ENCODE measurements around the gene PRR13. TPM values are rescaled to one million over a fixed set of nuclear protein-coding genes. Genes with fewer than 3 reads are reported as not detected.

PRR13 gene
- total and polyA plus RNA-seq, 7 experiments from 2014 or later: 147 to 529 (median 207) TPM

GRCh38 chr12:53483979-53484377 is 42.4 kb downstream of the PRR13 start:
- CTCF ChIA-PET: interaction anchor here (0.9 to 1.3 kb wide), 2 partner anchors 10 to 25 kb away, joined by 3 to 4 read pairs; no protein-coding TSS in a partner anchor
- Histone ChIP-seq H3K4me3 (ENCODE audit: low read length) (no peak overlapping the region), H3K27ac (ENCODE audit: low read depth, low read length) (no peak overlapping the region), H3K4me1 (ENCODE audit: control insufficient read depth in 2 of 2, insufficient read depth in 2 of 2, low read length in 2 of 2) (no peaks in the 10 kb centered on the region), H3K9me3 (ENCODE audit: control insufficient read depth in 2 of 3, low read length in 3 of 3) (no peaks in the 10 kb centered on the region), H3K36me3 (ENCODE audit: control insufficient read depth in 2 of 3, insufficient read depth in 3 of 3, low read length in 3 of 3) (peaks cover 8 to 82% (median 11%) of the 10 kb centered on the region in 3 experiments), H3K27me3 (ENCODE audit: control insufficient read depth in 2 of 2, insufficient read depth in 2 of 2, low read length in 2 of 2) (no peaks in the 10 kb centered on the region)
- DNase-seq (no peak), ATAC-seq (no peak)
- Mint-ChIP-seq H3K4me3 (no peak overlapping the region), H3K27ac (peak overlapping the region in 5 of 9 donors; percentile 19 to 87 (median 51)), H3K9me3 (no peaks in the 10 kb centered on the region), H3K27me3 (no peaks in the 10 kb centered on the region), H3K36me3 (peaks cover 0 to 28% (median 4%) of the 10 kb centered on the region in 5 donors), H3K4me1 (peaks cover 0 to 10% (median 7%) of the 10 kb centered on the region in 7 donors)
- intact Hi-C loops (cut with micrococcal nuclease): no loop called here
- POLR2A ChIA-PET: interaction anchor here (0.6 to 5.4 kb wide), 3 partner anchors 11 to 31 kb away, joined by 3 to 47 read pairs (median 3); partner anchors contain the start of genes MAP3K12 and TARBP2

GRCh38 chr12:53484686-53485575 is 43.4 kb downstream of the PRR13 start:
- H3K4me3 ChIP-seq (ENCODE audit: low read length): no peak overlapping the region
- no peaks in the 10 kb centered on the region for H3K27me3 ChIP-seq (ENCODE audit: control insufficient read depth in 2 of 2, insufficient read depth in 2 of 2, low read length in 2 of 2)
- H3K4me3 Mint-ChIP-seq: no peak overlapping the region
- H3K4me1 Mint-ChIP-seq: peaks cover 0 to 10% (median 4%) of the 10 kb centered on the region in 7 donors
- intact Hi-C loops (cut with micrococcal nuclease): no loop called here
- CTCF ChIA-PET: no interaction called here
- DNase-seq (no peak), ATAC-seq (no peak)
- POLR2A ChIA-PET: interaction anchor here (0.6 to 0.7 kb wide), 2 partner anchors 12 to 14 kb away, joined by 3 to 4 read pairs; partner anchors contain the start of gene MAP3K12
- no peaks in the 10 kb centered on the region for H3K27me3 Mint-ChIP-seq
- H3K9me3 Mint-ChIP-seq: no peaks in the 10 kb centered on the region
- H3K4me1 ChIP-seq (ENCODE audit: control insufficient read depth in 2 of 2, insufficient read depth in 2 of 2, low read length in 2 of 2): no peaks in the 10 kb centered on the region
- peaks cover 0 to 27% (median 4%) of the 10 kb centered on the region in 5 donors for H3K36me3 Mint-ChIP-seq
- H3K9me3 ChIP-seq (ENCODE audit: control insufficient read depth in 2 of 3, low read length in 3 of 3): no peaks in the 10 kb centered on the region
- peak overlapping the region in 6 of 9 donors; percentile 13 to 76 (median 38) for H3K27ac Mint-ChIP-seq
- peaks cover 6 to 74% (median 7%) of the 10 kb centered on the region in 3 experiments for H3K36me3 ChIP-seq (ENCODE audit: control insufficient read depth in 2 of 3, insufficient read depth in 3 of 3, low read length in 3 of 3)
- H3K27ac ChIP-seq (ENCODE audit: low read depth, low read length): no peak overlapping the region

GRCh38 chr12:53485955-53486735 is 44.6 kb downstream of the PRR13 start:
- Mint-ChIP-seq H3K27ac (peak overlapping the region in 5 of 9 donors; percentile 36 to 74 (median 52)), H3K27me3 (no peaks in the 10 kb centered on the region), H3K4me3 (no peak overlapping the region), H3K4me1 (peaks cover 0 to 10% (median 4%) of the 10 kb centered on the region in 7 donors), H3K36me3 (peaks cover 0 to 26% (median 4%) of the 10 kb centered on the region in 5 donors), H3K9me3 (no peaks in the 10 kb centered on the region)
- H3K27me3 ChIP-seq (ENCODE audit: control insufficient read depth in 2 of 2, insufficient read depth in 2 of 2, low read length in 2 of 2): no peaks in the 10 kb centered on the region
- H3K9me3 ChIP-seq (ENCODE audit: control insufficient read depth in 2 of 3, low read length in 3 of 3): no peaks in the 10 kb centered on the region
- no peaks in the 10 kb centered on the region for H3K4me1 ChIP-seq (ENCODE audit: control insufficient read depth in 2 of 2, insufficient read depth in 2 of 2, low read length in 2 of 2)
- H3K36me3 ChIP-seq (ENCODE audit: control insufficient read depth in 2 of 3, insufficient read depth in 3 of 3, low read length in 3 of 3): peaks cover 0 to 62% (median 0%) of the 10 kb centered on the region in 3 experiments
- no peak for ATAC-seq
- ChIA-PET CTCF (interaction anchor here (0.6 kb wide), 1 partner anchor 47 kb away, joined by 3 read pairs; no protein-coding TSS in a partner anchor), POLR2A (interaction anchor here (0.5 to 2.4 kb wide), 3 partner anchors 8 to 1496 kb away, joined by 3 to 7 read pairs (median 3); partner anchors contain the start of gene TARBP2)
- DNase-seq: no peak
- no peak overlapping the region for H3K27ac ChIP-seq (ENCODE audit: low read depth, low read length)
- intact Hi-C loops (cut with micrococcal nuclease): no loop called here
- no peak overlapping the region for H3K4me3 ChIP-seq (ENCODE audit: low read length)

- CTCF ChIA-PET: interaction anchor here (0.6 kb wide), 1 partner anchor 48 kb away, joined by 3 read pairs; no protein-coding TSS in a partner anchor
- no peak overlapping the region for H3K4me3 Mint-ChIP-seq
- H3K27ac Mint-ChIP-seq: peak overlapping the region in 5 of 9 donors; percentile 36 to 60 (median 51)
Observed at GRCh38 chr12:53486736-53487487, 45.4 kb downstream of the PRR13 start.

GRCh38 chr12:53489242-53489864 is 47.8 kb downstream of the PRR13 start:
- peak overlapping the region in 7 of 9 donors; percentile 1 to 69 (median 24) for H3K27ac Mint-ChIP-seq
- ChIA-PET POLR2A (interaction anchor here (0.6 to 5.1 kb wide), 4 partner anchors 9 to 12 kb away, joined by 3 to 31 read pairs (median 8); partner anchors contain the start of gene TARBP2), CTCF (no interaction called here)
- Histone ChIP-seq H3K9me3 (ENCODE audit: control insufficient read depth in 2 of 3, low read length in 3 of 3) (no peaks in the 10 kb centered on the region), H3K27me3 (ENCODE audit: control insufficient read depth in 2 of 2, insufficient read depth in 2 of 2, low read length in 2 of 2) (no peaks in the 10 kb centered on the region), H3K4me3 (ENCODE audit: low read length) (no peak overlapping the region), H3K27ac (ENCODE audit: low read depth, low read length) (no peak overlapping the region), H3K36me3 (ENCODE audit: control insufficient read depth in 2 of 3, insufficient read depth in 3 of 3, low read length in 3 of 3) (peaks cover 0 to 31% (median 0%) of the 10 kb centered on the region in 3 experiments), H3K4me1 (ENCODE audit: control insufficient read depth in 2 of 2, insufficient read depth in 2 of 2, low read length in 2 of 2) (peaks cover 9 to 12% of the 10 kb centered on the region in 2 donors)
- H3K9me3 Mint-ChIP-seq: peaks cover 0 to 2% (median 0%) of the 10 kb centered on the region in 11 donors
- H3K4me1 Mint-ChIP-seq: peaks cover 19 to 24% (median 23%) of the 10 kb centered on the region in 7 donors
- H3K4me3 Mint-ChIP-seq: no peak overlapping the region
- no peak for DNase-seq
- no peak for ATAC-seq
- peaks cover 0 to 18% (median 0%) of the 10 kb centered on the region in 5 donors for H3K36me3 Mint-ChIP-seq
- intact Hi-C loops (cut with micrococcal nuclease): no loop called here
- H3K27me3 Mint-ChIP-seq: no peaks in the 10 kb centered on the region

More at GRCh38 chr12:53486736-53487487, 45.4 kb downstream of the PRR13 start:
- POLR2A ChIA-PET: interaction anchor here (0.5 to 2.4 kb wide), 3 partner anchors 7 to 14 kb away, joined by 3 to 7 read pairs (median 4); partner anchors contain the start of gene TARBP2
- peaks cover 0 to 23% (median 2%) of the 10 kb centered on the region in 5 donors for H3K36me3 Mint-ChIP-seq
- no peaks in the 10 kb centered on the region for H3K4me1 ChIP-seq (ENCODE audit: control insufficient read depth in 2 of 2, insufficient read depth in 2 of 2, low read length in 2 of 2)
- H3K27me3 ChIP-seq (ENCODE audit: control insufficient read depth in 2 of 2, insufficient read depth in 2 of 2, low read length in 2 of 2): no peaks in the 10 kb centered on the region
- H3K4me1 Mint-ChIP-seq: peaks cover under 1 to 9% (median 4%) of the 10 kb centered on the region in 7 donors
- intact Hi-C loops (cut with micrococcal nuclease): no loop called here
- H3K4me3 ChIP-seq (ENCODE audit: low read length): no peak overlapping the region
- H3K36me3 ChIP-seq (ENCODE audit: control insufficient read depth in 2 of 3, insufficient read depth in 3 of 3, low read length in 3 of 3): peaks cover 0 to 55% (median 0%) of the 10 kb centered on the region in 3 experiments
- H3K9me3 Mint-ChIP-seq: no peaks in the 10 kb centered on the region
- no peaks in the 10 kb centered on the region for H3K27me3 Mint-ChIP-seq
- no peak for DNase-seq
- H3K27ac ChIP-seq (ENCODE audit: low read depth, low read length): no peak overlapping the region
- H3K9me3 ChIP-seq (ENCODE audit: control insufficient read depth in 2 of 3, low read length in 3 of 3): no peaks in the 10 kb centered on the region
- ATAC-seq: no peak

Measured in naive thymus-derived CD4-positive, alpha-beta T cell (primary cell).